Skeletal muscle tissue (tissue), 4 donors: Measurements from ENCODE around the gene ST6GALNAC6. TPM values are rescaled to one million over a fixed set of nuclear protein-coding genes. Genes with fewer than 3 reads are reported as not detected.

Experiments used
- H3K27ac ChIP-seq: one replicate; pipeline ENCODE4 v1.7.0; 2013; ENCODE audit warnings: mild to moderate bottlenecking, low read depth, low read length, inconsistent platforms
- H3K27me3 ChIP-seq, 3 donors: one replicate each; pipeline ENCODE4 v1.7.0; 2013; ENCODE audit warnings: low read length in 3 of 3; ENCODE audit not compliant: control insufficient read depth in 3 of 3, insufficient read depth in 3 of 3
- H3K36me3 ChIP-seq, 3 donors: one replicate each; pipeline ENCODE4 v1.7.0; 2013; ENCODE audit warnings: low read length in 3 of 3; ENCODE audit not compliant: control insufficient read depth in 3 of 3, insufficient read depth in 3 of 3
- H3K4me1 ChIP-seq, 3 donors: one replicate each; pipeline ENCODE4 v1.7.0; 2013; ENCODE audit warnings: low read length in 3 of 3, mild to moderate bottlenecking in 3 of 3; ENCODE audit not compliant: control insufficient read depth in 3 of 3, insufficient read depth in 3 of 3
- H3K4me3 ChIP-seq, 3 donors: one replicate each; pipeline ENCODE4 v1.7.0; 2013; ENCODE audit warnings: low read length in 3 of 3
- H3K9ac ChIP-seq, 3 donors: one replicate each; pipeline ENCODE4 v1.7.0; 2013; ENCODE audit warnings: low read length in 3 of 3, mild to moderate bottlenecking in 3 of 3, moderate library complexity in 2 of 3, low read depth in 1 of 3
- H3K9me3 ChIP-seq, 3 donors: one replicate each; pipeline ENCODE4 v1.7.0; 2013; ENCODE audit warnings: low read length in 3 of 3; ENCODE audit not compliant: control insufficient read depth in 3 of 3
- total RNA-seq: library from RNA; depleted of rRNA; stranded (reverse); fragments of >200 nt; gene quantifications from one replicate; pipeline ENCODE4 v1.2.3, GENCODE V29; 2014
- donor health status: Osteomylitis.

Gene ST6GALNAC6
- total RNA-seq, 1 donor from 2014 or later = 33.9 TPM

- peaks cover 0 to 7% (median 2%) of the 10 kb centered on the region in 3 donors for H3K36me3 ChIP-seq
- H3K27ac ChIP-seq = no peak overlapping the region
- H3K9me3 ChIP-seq = no peaks in the 10 kb centered on the region
- H3K9ac ChIP-seq = no peak overlapping the region
- H3K27me3 ChIP-seq = peaks cover 8 to 21% (median 10%) of the 10 kb centered on the region in 3 donors
- peaks cover 34 to 49% (median 40%) of the 10 kb centered on the region in 3 donors for H3K4me1 ChIP-seq
- H3K4me3 ChIP-seq = no peak overlapping the region
These were observed 35.6 kb upstream of the ST6GALNAC6 start for GRCh38 chr9:127934986-127935385.

- Histone ChIP-seq H3K4me1 (peaks cover 34 to 49% (median 41%) of the 10 kb centered on the region in 3 donors), H3K9me3 (no peaks in the 10 kb centered on the region), H3K27ac (no peak overlapping the region), H3K27me3 (peaks cover 15 to 29% (median 17%) of the 10 kb centered on the region in 3 donors), H3K36me3 (peaks cover 0 to 7% (median 2%) of the 10 kb centered on the region in 3 donors), H3K9ac (no peak overlapping the region), H3K4me3 (no peak overlapping the region)
These were observed 34.8 kb upstream of the ST6GALNAC6 start for GRCh38 chr9:127934248-127934647.

DNA sequence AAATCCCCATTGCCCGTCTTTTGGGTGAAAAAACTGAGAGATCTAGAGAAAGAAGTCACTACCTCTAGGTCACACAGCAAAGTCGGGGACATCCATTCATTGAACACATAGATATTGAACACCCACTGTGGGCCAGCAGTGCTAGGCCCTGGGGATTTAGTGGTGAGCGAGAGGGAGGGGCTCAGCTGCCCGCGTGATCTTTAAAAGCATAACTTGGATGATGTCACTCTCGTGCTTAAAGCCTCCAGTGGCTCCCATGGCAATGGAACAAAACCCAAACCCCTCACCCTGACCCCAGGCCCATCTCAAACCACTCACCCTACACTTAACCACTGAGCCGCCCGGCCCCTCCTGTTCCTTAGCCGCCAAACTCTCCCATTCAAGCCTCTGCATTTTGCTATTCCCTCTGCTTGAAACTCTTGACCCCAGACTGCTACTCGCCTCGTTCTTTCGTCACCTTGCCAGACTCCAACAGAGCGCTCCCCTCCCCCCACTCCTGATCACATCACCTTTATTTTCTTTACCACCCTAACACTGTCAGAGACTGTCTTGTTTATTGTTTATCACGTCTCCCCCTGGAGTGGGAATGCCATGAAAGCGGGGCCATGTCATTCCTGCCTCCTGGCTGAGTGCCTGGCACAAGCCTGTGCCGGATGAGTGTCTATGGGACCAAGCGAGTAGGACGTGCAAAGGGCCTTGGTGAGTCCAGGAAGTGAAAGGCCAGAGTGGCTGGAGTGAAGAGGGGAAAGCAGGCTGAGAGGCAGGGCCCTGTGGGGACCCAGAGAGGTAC, 31.9 kb upstream of the ST6GALNAC6 start:
- Histone ChIP-seq H3K27me3 (peaks cover 42 to 55% (median 44%) of the 10 kb centered on the region in 3 donors), H3K36me3 (peaks cover 0 to 4% (median 2%) of the 10 kb centered on the region in 3 donors), H3K9ac (peak overlapping the region in 1 of 3 donors; percentile 32), H3K9me3 (no peaks in the 10 kb centered on the region), H3K27ac (peak overlapping the region; percentile 19), H3K4me3 (peak overlapping the region in 2 of 3 donors; percentile 35 to 54), H3K4me1 (peaks cover 16 to 29% (median 26%) of the 10 kb centered on the region in 3 donors)

DNA sequence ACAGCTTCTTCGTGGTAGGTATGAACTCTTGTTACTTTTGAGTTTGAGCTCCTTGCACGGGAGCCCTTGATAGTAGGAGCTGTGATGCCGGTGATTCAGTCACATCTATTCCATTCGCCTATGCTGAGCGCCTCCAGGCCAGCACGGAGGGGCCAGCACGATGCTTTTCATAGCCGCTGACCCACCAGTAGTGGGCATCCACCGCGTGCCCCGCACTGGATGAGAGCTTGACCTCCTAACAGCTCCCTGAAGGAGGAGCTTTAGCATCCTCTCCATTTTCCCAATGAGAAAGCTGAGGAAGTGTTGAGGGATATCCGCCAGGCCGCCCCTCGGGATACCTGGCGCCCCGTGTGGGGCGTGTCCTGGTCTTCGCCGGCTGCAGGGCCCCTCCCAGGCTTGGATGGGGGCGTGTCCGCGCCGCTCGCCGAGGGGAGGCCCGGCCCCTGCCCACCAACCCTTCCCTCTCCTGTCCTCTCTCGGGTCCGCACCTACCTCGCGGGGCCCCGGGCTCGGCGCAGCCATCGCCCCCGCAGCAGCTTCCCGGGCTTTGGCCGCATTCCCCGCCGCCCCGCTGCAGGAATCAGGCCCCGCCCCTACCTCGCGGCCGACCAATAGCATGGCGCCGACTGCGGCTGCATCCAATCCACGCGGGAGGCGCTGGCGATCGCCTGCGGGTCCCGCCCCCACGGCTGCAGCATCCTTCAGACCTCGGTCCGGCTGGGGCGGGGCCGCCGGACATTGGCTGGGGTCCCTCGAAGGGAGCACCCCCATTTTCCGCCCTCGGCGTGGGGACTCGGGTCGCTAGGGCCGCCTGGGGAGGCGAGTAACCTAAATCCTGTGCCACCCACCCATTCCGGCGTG, 31.1 kb upstream of the ST6GALNAC6 start, which contains the start of gene PIP5KL1:
Gene PIP5KL1 (minus strand): TSS at position 547 of the 861 bp plus-strand sequence. CDS start 25 bp downstream, at position 522.
- Histone ChIP-seq H3K27ac (peak within 1 kb of the TSS; percentile 19), H3K9me3 (no peaks in the 10 kb centered on the region), H3K27me3 (peaks cover 42 to 61% (median 44%) of the 10 kb centered on the region in 3 donors), H3K36me3 (peaks cover 0 to 3% (median 2%) of the 10 kb centered on the region in 3 donors), H3K9ac (peak within 1 kb of the TSS in 1 of 3 donors; percentile 32), H3K4me1 (peaks cover 9 to 20% (median 19%) of the 10 kb centered on the region in 3 donors), H3K4me3 (peak within 1 kb of the TSS in 2 of 3 donors; percentile 54 to 60)

GRCh38 chr9:127929625-127929979, 30.2 kb upstream of the ST6GALNAC6 start:
- Histone ChIP-seq H3K9ac (no peak overlapping the region), H3K4me3 (no peak overlapping the region), H3K9me3 (no peaks in the 10 kb centered on the region), H3K36me3 (no peaks in the 10 kb centered on the region), H3K27ac (no peak overlapping the region), H3K4me1 (peaks cover 9 to 19% (median 18%) of the 10 kb centered on the region in 3 donors), H3K27me3 (peaks cover 44 to 67% (median 47%) of the 10 kb centered on the region in 3 donors)

- Histone ChIP-seq H3K27me3 (peaks cover 45 to 69% (median 47%) of the 10 kb centered on the region in 3 donors), H3K9me3 (no peaks in the 10 kb centered on the region), H3K36me3 (no peaks in the 10 kb centered on the region), H3K4me1 (peaks cover 9 to 19% (median 18%) of the 10 kb centered on the region in 3 donors), H3K9ac (no peak overlapping the region), H3K27ac (no peak overlapping the region), H3K4me3 (no peak overlapping the region)
These were observed 29.5 kb upstream of the ST6GALNAC6 start for GRCh38 chr9:127928676-127929624.

DNA sequence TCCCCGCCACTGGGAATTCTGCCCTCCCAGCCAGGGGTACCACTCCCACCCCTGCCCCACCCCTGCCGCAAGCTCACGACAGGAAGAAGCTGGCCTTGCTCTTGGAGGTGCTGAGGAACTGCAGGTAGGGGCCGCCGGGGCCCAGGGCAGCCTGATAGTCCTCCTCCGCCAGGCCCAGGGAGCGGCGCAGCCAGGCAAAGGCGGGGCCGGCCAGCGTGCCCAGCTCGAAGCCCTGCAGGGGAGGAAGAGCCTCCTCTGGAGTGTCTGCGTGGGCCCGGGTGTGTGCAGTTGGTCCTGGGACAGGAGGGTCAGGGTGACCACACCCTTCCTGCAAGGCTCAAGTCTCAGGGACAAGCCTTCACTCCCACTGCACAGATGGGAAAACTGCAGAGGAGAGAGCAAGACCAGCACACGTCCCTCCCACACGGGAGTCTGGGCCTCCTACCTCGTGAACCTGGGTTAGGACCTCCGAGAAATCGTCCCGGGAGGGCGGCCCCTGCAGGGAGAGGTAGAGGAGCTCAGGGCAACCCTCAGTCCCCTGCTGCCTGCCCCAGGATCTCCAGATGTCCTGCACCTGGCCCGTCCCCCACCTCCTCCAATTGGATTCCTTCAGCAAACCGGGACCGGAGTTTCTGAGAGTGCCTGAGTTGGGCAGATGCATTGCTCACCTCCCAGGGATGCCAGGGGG, 28.7 kb upstream of the ST6GALNAC6 start:
- H3K27ac ChIP-seq = no peak overlapping the region
- no peak overlapping the region for H3K4me3 ChIP-seq
- peaks cover 9 to 19% (median 18%) of the 10 kb centered on the region in 3 donors for H3K4me1 ChIP-seq
- no peaks in the 10 kb centered on the region for H3K36me3 ChIP-seq
- no peaks in the 10 kb centered on the region for H3K9me3 ChIP-seq
- no peak overlapping the region for H3K9ac ChIP-seq
- peaks cover 45 to 71% (median 47%) of the 10 kb centered on the region in 3 donors for H3K27me3 ChIP-seq

DNA sequence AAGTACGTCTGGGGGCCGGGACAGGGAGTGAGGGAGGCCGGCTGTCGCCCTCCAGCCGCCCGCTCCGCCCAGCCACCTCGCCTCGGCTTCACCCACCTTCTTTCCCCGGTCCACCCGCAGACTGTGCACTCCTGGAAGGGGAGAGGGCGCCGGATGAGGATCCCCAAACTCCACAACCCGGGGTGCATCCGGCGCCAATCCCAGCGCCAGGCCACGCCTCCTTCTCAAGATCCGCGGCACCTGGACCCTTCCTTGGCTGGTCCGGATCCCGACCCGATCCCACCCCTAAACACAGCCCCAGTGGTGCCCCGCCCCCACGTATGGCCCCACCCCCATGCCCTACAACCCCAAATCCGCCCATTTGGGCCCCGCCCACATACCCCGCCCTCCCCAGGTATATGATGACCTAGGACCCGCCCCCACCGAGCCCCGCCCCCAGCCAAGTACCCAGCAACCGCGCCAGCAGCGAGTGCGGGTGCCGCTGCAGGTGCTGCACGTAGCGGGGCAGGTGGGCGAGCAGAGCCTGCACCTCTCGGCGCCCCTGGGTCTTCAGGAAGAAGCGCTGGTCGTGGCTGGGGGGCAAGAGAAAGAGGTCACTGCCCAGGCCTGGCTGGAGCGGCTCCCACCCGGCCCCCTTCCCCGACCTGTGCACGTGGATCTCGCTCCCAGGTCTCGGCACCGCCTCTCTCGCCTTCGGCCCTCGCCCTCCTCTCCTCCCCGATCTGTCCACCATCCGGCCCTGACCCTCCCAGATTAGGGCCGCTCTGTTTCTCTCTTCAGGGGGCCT, 28.0 kb upstream of the ST6GALNAC6 start:
- Histone ChIP-seq H3K27ac (no peak overlapping the region), H3K27me3 (peaks cover 45 to 67% (median 47%) of the 10 kb centered on the region in 3 donors), H3K9me3 (no peaks in the 10 kb centered on the region), H3K4me3 (peak overlapping the region in 1 of 3 donors; percentile 2), H3K4me1 (peaks cover 9 to 19% (median 18%) of the 10 kb centered on the region in 3 donors), H3K36me3 (no peaks in the 10 kb centered on the region), H3K9ac (no peak overlapping the region)
